HEK293 (cell line): ENCODE measurements around the gene IL6.

Experiments
- CTCF ChIA-PET: fragments of 350-600 bp; formaldehyde crosslinking; extraction: SDS; loops from one replicate; lab custom pipeline; 2021; ENCODE audit warnings: antibody characterized with exemption; lab: Yijun Ruan, JAX
- POLR2A ChIA-PET: fragments of 300-600 bp; formaldehyde crosslinking; extraction: SDS; loops from one replicate; lab custom pipeline; 2020; ENCODE audit warnings: antibody characterized with exemption, inconsistent platforms; lab: Yijun Ruan, JAX
- H3K27ac ChIP-seq: fragments of 200-500 bp; sonication (Bioruptor generic); 2 replicates; pipeline ENCODE4 v1.5.1; 2014; ENCODE audit warnings: low read depth, low read length, control low read depth, inconsistent platforms; ENCODE audit errors: extremely low read depth
- H3K36me3 ChIP-seq, 2 experiments: fragments of 200-500 bp in 1 of 2; sonication (Bioruptor generic) in 1 of 2; 1 replicate in 1 of 2; 2 replicates in 1 of 2; pipeline ENCODE4 v1.5.1; 2014 to 2017; ENCODE audit warnings: inconsistent platforms in 2 of 2, low read length in 2 of 2; ENCODE audit not compliant: control insufficient read depth in 2 of 2, insufficient read depth in 1 of 2
- H3K4me1 ChIP-seq: fragments of 200-500 bp; sonication (Bioruptor generic); 2 replicates; pipeline ENCODE4 v1.5.1; 2014; ENCODE audit warnings: mild to moderate bottlenecking, low read length, inconsistent platforms; ENCODE audit not compliant: control insufficient read depth, insufficient read depth
- H3K4me3 ChIP-seq: 2 replicates; pipeline ENCODE4 v1.5.1; 2011; ENCODE audit warnings: low read depth, mild to moderate bottlenecking, control low read depth, low read length, moderate library complexity
- H3K9me3 ChIP-seq: fragments of 200-500 bp; sonication (Bioruptor generic); 2 replicates; pipeline ENCODE4 v1.5.1; 2014; ENCODE audit warnings: low read depth, low read length, inconsistent platforms; ENCODE audit not compliant: control insufficient read depth, insufficient read depth
- GLI2 ChIP-seq: fragments of 450-650 bp; formaldehyde crosslinking; IDR thresholded peaks from 2 replicates; pipeline ENCODE4; 2017; ENCODE audit warnings: missing biosample characterization, missing genetic modification characterization, low read depth, borderline replicate concordance
- HIC1 ChIP-seq: fragments of 450-650 bp; formaldehyde crosslinking; IDR thresholded peaks from 2 replicates; pipeline ENCODE4 v1.5.1; 2016; ENCODE audit warnings: missing biosample characterization, missing genetic modification characterization
- IKZF3 ChIP-seq: fragments of 450-650 bp; IDR thresholded peaks from 2 replicates; pipeline ENCODE4 v1.5.0; 2018; ENCODE audit warnings: missing biosample characterization, mild to moderate bottlenecking, missing genetic modification characterization, moderate library complexity
- KLF9 ChIP-seq: fragments of 450-650 bp; formaldehyde crosslinking; IDR thresholded peaks from 2 replicates; pipeline ENCODE4 v1.5.1; 2016; ENCODE audit warnings: missing biosample characterization, missing genetic modification characterization, low read depth
- MZF1 ChIP-seq: fragments of 450-650 bp; formaldehyde crosslinking; IDR thresholded peaks from 2 replicates; pipeline ENCODE4 v1.5.1; 2017; ENCODE audit warnings: missing biosample characterization, missing genetic modification characterization, borderline replicate concordance
- SETDB1 ChIP-seq: IDR thresholded peaks from one replicate; pipeline ENCODE4 v1.6.1; 2017; ENCODE audit warnings: mild to moderate bottlenecking, low read length, moderate library complexity, mixed read lengths; ENCODE audit not compliant: insufficient read length
- TCF7L2 ChIP-seq: IDR thresholded peaks from 2 replicates; pipeline ENCODE4 v1.6.1; 2011; ENCODE audit warnings: low read depth, mild to moderate bottlenecking, inconsistent platforms, low read length, moderate library complexity, borderline replicate concordance
- ZFHX2 ChIP-seq: fragments of 450-650 bp; formaldehyde crosslinking; conservative IDR thresholded peaks from 2 replicates; pipeline ENCODE4 v1.5.1; 2016; ENCODE audit warnings: missing biosample characterization, missing genetic modification characterization
- ZNF138 ChIP-seq: fragments of 450-650 bp; formaldehyde crosslinking; IDR thresholded peaks from 2 replicates; pipeline ENCODE4 v1.5.1; 2016; ENCODE audit warnings: missing biosample characterization, missing genetic modification characterization, borderline replicate concordance
- ZNF214 ChIP-seq: fragments of 450-650 bp; formaldehyde crosslinking; IDR thresholded peaks from 2 replicates; pipeline ENCODE4 v1.5.1; 2017; ENCODE audit warnings: missing biosample characterization, mild to moderate bottlenecking, missing genetic modification characterization, borderline replicate concordance
- ZNF223 ChIP-seq: fragments of 450-650 bp; formaldehyde crosslinking; IDR thresholded peaks from 2 replicates; pipeline ENCODE4 v1.5.1; 2016; ENCODE audit warnings: missing biosample characterization, missing genetic modification characterization
- ZNF239 ChIP-seq: fragments of 450-650 bp; formaldehyde crosslinking; IDR thresholded peaks from 2 replicates; pipeline ENCODE4 v1.5.1; 2016; ENCODE audit warnings: missing biosample characterization, missing genetic modification characterization
- ZNF280D ChIP-seq: fragments of 450-650 bp; formaldehyde crosslinking; IDR thresholded peaks from 2 replicates; pipeline ENCODE4 v1.5.1; 2016; ENCODE audit warnings: missing biosample characterization, missing genetic modification characterization
- ZNF416 ChIP-seq: fragments of 450-650 bp; formaldehyde crosslinking; IDR thresholded peaks from 2 replicates; pipeline ENCODE4 v1.5.1; 2016; ENCODE audit warnings: missing biosample characterization, missing genetic modification characterization
- ZNF423 ChIP-seq: fragments of 450-650 bp; formaldehyde crosslinking; IDR thresholded peaks from 2 replicates; pipeline ENCODE4 v1.5.1; 2016; ENCODE audit warnings: missing biosample characterization, missing genetic modification characterization
- ZNF529 ChIP-seq: fragments of 450-650 bp; formaldehyde crosslinking; IDR thresholded peaks from 2 replicates; pipeline ENCODE4 v1.5.1; 2017; ENCODE audit warnings: missing genetic modification characterization, missing biosample characterization; ENCODE audit not compliant: insufficient replicate concordance
- ZNF560 ChIP-seq: fragments of 450-650 bp; formaldehyde crosslinking; IDR thresholded peaks from 2 replicates; pipeline ENCODE4 v1.5.1; 2017; ENCODE audit warnings: missing biosample characterization, missing genetic modification characterization, borderline replicate concordance
- ZNF777 ChIP-seq: fragments of 450-650 bp; formaldehyde crosslinking; IDR thresholded peaks from 2 replicates; pipeline ENCODE4 v1.5.1; 2017; ENCODE audit warnings: missing biosample characterization, missing genetic modification characterization, borderline replicate concordance
- ZXDB ChIP-seq: fragments of 450-650 bp; formaldehyde crosslinking; IDR thresholded peaks from 2 replicates; pipeline ENCODE4 v1.5.1; 2016; ENCODE audit warnings: missing biosample characterization, missing genetic modification characterization
- TF ChIP-seq, protein P1 (sequence below): fragments of 450-650 bp; formaldehyde crosslinking; IDR thresholded peaks from 2 replicates; pipeline ENCODE4 v1.5.1; 2016; ENCODE audit warnings: missing biosample characterization, missing genetic modification characterization

The IL6 gene

GRCh38 chr7:22731766-22732165 lies 4.8 kb downstream of the IL6 start (continued):
- TF ChIP-seq ZNF280D (tag by site-specific recombination) = no peak

DNA sequence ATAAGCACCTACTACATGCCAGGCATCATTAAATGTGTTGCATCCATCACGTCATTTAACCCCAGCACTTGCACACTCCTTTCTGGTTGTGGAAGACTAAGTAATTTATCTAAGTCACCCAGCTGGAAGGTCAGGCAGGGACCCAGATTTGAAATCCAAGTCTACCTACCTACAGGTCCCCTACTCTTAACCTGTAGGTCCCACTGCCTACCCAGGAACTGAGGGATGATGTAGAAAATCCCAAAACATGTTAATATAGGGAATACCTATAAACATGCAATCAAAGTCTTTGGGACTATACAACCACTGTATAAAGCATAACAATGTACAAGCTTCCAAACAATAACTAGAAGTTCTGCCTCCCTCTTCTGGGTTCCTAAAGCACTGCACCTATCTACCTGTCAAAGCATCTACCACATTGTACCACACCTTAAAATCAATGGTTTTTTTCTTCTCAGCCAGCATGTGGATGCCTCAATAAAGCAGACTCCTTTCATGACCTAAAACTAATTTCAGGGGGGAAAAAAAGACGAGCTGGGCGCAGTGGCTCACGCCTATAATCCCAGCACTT lies 5.6 kb downstream of the IL6 start:
- ChIA-PET POLR2A (no interaction called here), CTCF (interaction anchor here (0.6 to 4.5 kb wide), 9 partner anchors 8 to 323 kb away, joined by 3 to 23 read pairs (median 3); no protein-coding TSS in a partner anchor)
- Histone ChIP-seq H3K27ac (no peak overlapping the region), H3K36me3 (no peaks in the 10 kb centered on the region), H3K4me3 (no peak overlapping the region), H3K9me3 (no peaks in the 10 kb centered on the region), H3K4me1 (0 out of 2 replicates have a peak, but pooled peaks cover 4% of the 10 kb centered on the region)
- TF ChIP-seq ZNF138 (tag by site-specific recombination) (no peak), SETDB1 (no peak), ZNF777 (tag by site-specific recombination) (no peak), ZXDB (no peak), GLI2 (tag by site-specific recombination) (no peak), ZNF223 (no peak), ZNF529 (no peak), ZNF416 (tag by site-specific recombination) (no peak), HIC1 (tag by site-specific recombination) (no peak), ZNF423 (no peak), ZNF239 (tag by site-specific recombination) (no peak), MZF1 (tag by site-specific recombination) (no peak), TCF7L2 (no peak), IKZF3 (tag by site-specific recombination) (no peak), ZFHX2 (tag by site-specific recombination) (no peak), KLF9 (tag by site-specific recombination) (no peak), ZNF560 (tag by site-specific recombination) (no peak), ZNF214 (no peak)
- TF ChIP-seq, protein P1, sequence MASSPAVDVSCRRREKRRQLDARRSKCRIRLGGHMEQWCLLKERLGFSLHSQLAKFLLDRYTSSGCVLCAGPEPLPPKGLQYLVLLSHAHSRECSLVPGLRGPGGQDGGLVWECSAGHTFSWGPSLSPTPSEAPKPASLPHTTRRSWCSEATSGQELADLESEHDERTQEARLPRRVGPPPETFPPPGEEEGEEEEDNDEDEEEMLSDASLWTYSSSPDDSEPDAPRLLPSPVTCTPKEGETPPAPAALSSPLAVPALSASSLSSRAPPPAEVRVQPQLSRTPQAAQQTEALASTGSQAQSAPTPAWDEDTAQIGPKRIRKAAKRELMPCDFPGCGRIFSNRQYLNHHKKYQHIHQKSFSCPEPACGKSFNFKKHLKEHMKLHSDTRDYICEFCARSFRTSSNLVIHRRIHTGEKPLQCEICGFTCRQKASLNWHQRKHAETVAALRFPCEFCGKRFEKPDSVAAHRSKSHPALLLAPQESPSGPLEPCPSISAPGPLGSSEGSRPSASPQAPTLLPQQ (tag by site-specific recombination) = no peak
